GM19193 (cell line): ENCODE measurements around the gene SLC15A3.

ENCODE experiments used
- POLR2A ChIP-seq: IDR thresholded peaks from 4 replicates; pipeline ENCODE4 v1.6.1; 2011; ENCODE audit not compliant: insufficient read depth, insufficient read length; ENCODE audit errors: extremely low read depth

Gene SLC15A3

GRCh38 chr11:60942970-60943565, 8.9 kb downstream of the SLC15A3 start:
- no peak for TF ChIP-seq POLR2A

- no peak for TF ChIP-seq POLR2A
These were observed 9.8 kb downstream of the SLC15A3 start for GRCh38 chr11:60942219-60942618.

- no peak for TF ChIP-seq POLR2A
These were observed 10.4 kb downstream of the SLC15A3 start for GRCh38 chr11:60941371-60942119.

- TF ChIP-seq POLR2A, result no peak
These were observed 12.1 kb downstream of the SLC15A3 start for GRCh38 chr11:60939855-60940254.

GRCh38 chr11:60939301-60939700, 12.7 kb downstream of the SLC15A3 start:
- no peak for TF ChIP-seq POLR2A

GRCh38 chr11:60938500-60938899, 13.5 kb downstream of the SLC15A3 start:
- TF ChIP-seq POLR2A, result no peak

GRCh38 chr11:60937811-60938210, 14.2 kb downstream of the SLC15A3 start:
- TF ChIP-seq POLR2A, result no peak

GRCh38 chr11:60937144-60937527, 14.8 kb downstream of the SLC15A3 start:
- TF ChIP-seq POLR2A, result peak; percentile 3

GRCh38 chr11:60936467-60937143, 15.4 kb downstream of the SLC15A3 start:
- peak; percentile 6 for TF ChIP-seq POLR2A

GRCh38 chr11:60935676-60936442, 16.1 kb downstream of the SLC15A3 start:
- no peak for TF ChIP-seq POLR2A

GRCh38 chr11:60934790-60935605, 17.0 kb downstream of the SLC15A3 start:
- TF ChIP-seq POLR2A, result no peak

GRCh38 chr11:60934124-60934789, 17.7 kb downstream of the SLC15A3 start:
- no peak for TF ChIP-seq POLR2A

GRCh38 chr11:60933416-60934123, 18.4 kb downstream of the SLC15A3 start:
- TF ChIP-seq POLR2A, result no peak
